DOHH2 (cell line): Measurements from ENCODE around the gene LETM1.

Experiments
- EZH2phosphoT487 ChIP-seq: fragments of 200-600 bp; sonication (generic); IDR thresholded peaks from 2 replicates; pipeline ENCODE4 v1.6.1; 2017; ENCODE audit warnings: borderline replicate concordance, mild to moderate bottlenecking, antibody characterized with exemption, low read length, moderate library complexity, mixed read lengths
- TF ChIP-seq, protein P1 (sequence below): fragments of 200-600 bp; sonication (generic); IDR thresholded peaks from one replicate; pipeline ENCODE4 v1.5.1; 2014; ENCODE audit warnings: antibody characterized with exemption, mild to moderate bottlenecking, low read depth, low read length; ENCODE audit not compliant: poor library complexity, severe bottlenecking

GRCh38 chr4:1784789-1785591, 71.0 kb downstream of the LETM1 start:
- TF ChIP-seq, protein P1, sequence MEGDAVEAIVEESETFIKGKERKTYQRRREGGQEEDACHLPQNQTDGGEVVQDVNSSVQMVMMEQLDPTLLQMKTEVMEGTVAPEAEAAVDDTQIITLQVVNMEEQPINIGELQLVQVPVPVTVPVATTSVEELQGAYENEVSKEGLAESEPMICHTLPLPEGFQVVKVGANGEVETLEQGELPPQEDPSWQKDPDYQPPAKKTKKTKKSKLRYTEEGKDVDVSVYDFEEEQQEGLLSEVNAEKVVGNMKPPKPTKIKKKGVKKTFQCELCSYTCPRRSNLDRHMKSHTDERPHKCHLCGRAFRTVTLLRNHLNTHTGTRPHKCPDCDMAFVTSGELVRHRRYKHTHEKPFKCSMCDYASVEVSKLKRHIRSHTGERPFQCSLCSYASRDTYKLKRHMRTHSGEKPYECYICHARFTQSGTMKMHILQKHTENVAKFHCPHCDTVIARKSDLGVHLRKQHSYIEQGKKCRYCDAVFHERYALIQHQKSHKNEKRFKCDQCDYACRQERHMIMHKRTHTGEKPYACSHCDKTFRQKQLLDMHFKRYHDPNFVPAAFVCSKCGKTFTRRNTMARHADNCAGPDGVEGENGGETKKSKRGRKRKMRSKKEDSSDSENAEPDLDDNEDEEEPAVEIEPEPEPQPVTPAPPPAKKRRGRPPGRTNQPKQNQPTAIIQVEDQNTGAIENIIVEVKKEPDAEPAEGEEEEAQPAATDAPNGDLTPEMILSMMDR: no peak
- no peak for TF ChIP-seq EZH2phosphoT487
